BE2C (cell line): ENCODE measurements around the gene PTGER4.

ENCODE experiments used
- DNase-seq: peaks from one replicate; pipeline ENCODE4 v3.0.0-alpha.2; 2020
- H3K27me3 ChIP-seq: fragments of 250-450 bp; sonication (Bioruptor Pico); 2 replicates; pipeline ENCODE4 v1.5.1; 2020; ENCODE audit warnings: mild to moderate bottlenecking
- H3K36me3 ChIP-seq: fragments of 250-450 bp; sonication (Bioruptor Pico); 2 replicates; pipeline ENCODE4 v1.5.1; 2020; ENCODE audit warnings: mild to moderate bottlenecking
- H3K4me1 ChIP-seq: fragments of 250-450 bp; sonication (Bioruptor Pico); 2 replicates; pipeline ENCODE4 v1.5.1; 2020
- H3K4me3 ChIP-seq: 2 replicates; pipeline ENCODE4 v1.5.1; 2011; ENCODE audit warnings: low read depth, low read length
- H3K9me3 ChIP-seq: fragments of 250-450 bp; sonication (Bioruptor Pico); 2 replicates; pipeline ENCODE4 v1.5.1; 2020
- CTCF ChIP-seq: IDR thresholded peaks from 2 replicates; pipeline ENCODE4 v1.5.1; 2012; ENCODE audit warnings: mild to moderate bottlenecking, low read depth, low read length

PTGER4 gene

DNA sequence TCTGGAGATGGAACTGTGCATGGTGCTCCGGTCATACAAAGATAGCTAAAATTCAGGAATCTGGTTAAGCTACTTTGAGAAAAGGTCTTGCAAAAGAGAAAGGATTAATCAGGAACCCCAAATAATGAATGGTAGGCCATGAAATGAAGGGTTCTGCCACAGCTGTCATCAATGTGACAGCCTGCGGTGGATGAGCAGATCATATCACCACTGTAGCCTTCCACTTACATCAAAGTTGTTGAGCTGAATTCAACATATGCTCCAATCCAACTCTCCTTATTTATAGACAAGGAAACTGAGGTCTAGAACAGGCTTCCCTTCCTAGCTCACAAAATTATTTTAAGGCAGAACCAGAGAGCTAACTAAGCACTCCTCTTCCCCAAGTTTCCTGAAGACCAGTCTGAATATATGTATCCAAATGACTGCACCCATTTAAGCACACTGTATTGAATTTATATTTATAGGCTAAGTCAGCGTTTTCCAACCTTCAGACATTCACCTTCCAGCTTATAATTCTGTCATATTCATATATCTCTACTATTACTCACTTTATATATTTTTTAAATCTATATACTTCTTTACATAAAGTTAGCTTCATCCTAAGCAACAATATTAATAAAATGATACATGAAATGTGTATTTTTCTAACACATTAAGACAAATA is 13.9 kb upstream of the PTGER4 start:
- no peaks in the 10 kb centered on the region for H3K4me1 ChIP-seq
- TF ChIP-seq CTCF: no peak
- H3K9me3 ChIP-seq: no peaks in the 10 kb centered on the region
- H3K4me3 ChIP-seq: no peak overlapping the region
- DNase-seq: no peak
- H3K36me3 ChIP-seq: no peaks in the 10 kb centered on the region
- peaks cover 32% of the 10 kb centered on the region for H3K27me3 ChIP-seq

DNA sequence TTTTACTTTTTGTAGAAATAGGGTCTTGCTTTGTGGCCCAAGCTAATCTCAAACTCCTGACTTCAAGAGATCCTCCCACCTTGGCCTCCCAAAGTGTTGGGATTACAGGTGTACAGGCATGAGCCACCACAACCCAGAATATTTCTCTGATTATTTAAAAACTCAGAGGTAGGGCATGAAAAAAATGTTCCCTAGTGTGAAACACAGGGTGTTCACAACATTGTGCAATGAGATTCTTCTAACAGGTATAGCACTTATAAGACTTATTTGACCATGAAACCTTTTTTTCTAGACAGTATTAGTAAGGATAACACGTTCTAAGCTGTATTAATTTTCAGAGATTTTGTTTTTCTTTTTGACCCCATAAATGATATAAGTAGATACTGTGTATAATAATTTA is 13.1 kb upstream of the PTGER4 start:
- no peak for TF ChIP-seq CTCF
- Histone ChIP-seq H3K36me3 (no peaks in the 10 kb centered on the region), H3K27me3 (peaks cover 40% of the 10 kb centered on the region), H3K4me1 (no peaks in the 10 kb centered on the region), H3K4me3 (no peak overlapping the region), H3K9me3 (no peaks in the 10 kb centered on the region)
- no peak for DNase-seq

- no peak for TF ChIP-seq CTCF
- Histone ChIP-seq H3K9me3 (no peaks in the 10 kb centered on the region), H3K4me1 (no peaks in the 10 kb centered on the region), H3K36me3 (no peaks in the 10 kb centered on the region), H3K4me3 (no peak overlapping the region), H3K27me3 (peaks cover 43% of the 10 kb centered on the region)
- no peak for DNase-seq
These were observed 12.5 kb upstream of the PTGER4 start for GRCh38 chr5:40667161-40667663.

DNA sequence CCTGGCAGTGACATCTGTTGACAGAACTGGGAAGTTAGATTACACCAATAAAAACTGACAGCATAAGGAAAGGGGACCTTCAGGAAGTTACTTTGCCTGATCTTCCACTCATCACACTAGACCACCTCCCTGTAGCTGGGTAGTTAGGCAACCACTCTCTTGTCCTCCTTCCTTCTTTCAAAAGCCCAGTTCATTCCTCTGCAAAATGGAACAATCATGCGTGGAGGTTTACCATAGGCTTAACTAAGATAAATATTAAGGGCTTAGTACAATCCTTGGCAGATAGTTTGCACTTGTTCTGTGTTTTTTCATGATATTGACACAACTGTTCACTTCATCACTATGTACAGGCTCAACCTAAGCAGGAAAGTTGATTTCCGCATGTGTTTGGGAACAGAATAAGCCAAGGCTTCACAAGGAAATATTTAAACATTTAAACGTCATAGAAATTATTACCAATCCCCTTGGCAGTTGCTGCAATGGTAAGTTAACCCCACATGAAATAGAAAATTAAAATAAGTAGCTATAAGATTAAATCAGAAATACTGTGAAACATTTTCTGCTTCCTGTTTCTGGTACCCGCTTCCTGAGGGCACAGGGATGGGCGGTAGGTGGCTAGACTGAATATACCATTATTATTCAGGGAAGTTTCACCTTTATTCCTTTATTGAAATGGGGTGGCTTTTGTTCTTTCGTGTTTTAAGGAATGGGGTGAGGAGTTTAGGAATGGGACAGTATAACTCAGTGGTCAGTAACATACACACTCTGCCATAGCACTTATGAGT is 9.9 kb upstream of the PTGER4 start:
- H3K36me3 ChIP-seq: no peaks in the 10 kb centered on the region
- H3K4me1 ChIP-seq: no peaks in the 10 kb centered on the region
- no peak overlapping the region for H3K4me3 ChIP-seq
- no peak for TF ChIP-seq CTCF
- peaks cover 53% of the 10 kb centered on the region for H3K27me3 ChIP-seq
- no peaks in the 10 kb centered on the region for H3K9me3 ChIP-seq
- DNase-seq: no peak

GRCh38 chr5:40672425-40672824 is 7.3 kb upstream of the PTGER4 start:
- peaks cover 63% of the 10 kb centered on the region for H3K27me3 ChIP-seq
- no peak for TF ChIP-seq CTCF
- H3K4me3 ChIP-seq: no peak overlapping the region
- DNase-seq: no peak
- no peaks in the 10 kb centered on the region for H3K9me3 ChIP-seq
- no peaks in the 10 kb centered on the region for H3K4me1 ChIP-seq
- no peaks in the 10 kb centered on the region for H3K36me3 ChIP-seq
